GM12873 (cell line): ENCODE results near the gene IGLL5.

Source experiments
- TF ChIP-seq, protein P1 (sequence below): IDR thresholded peaks from 2 replicates; pipeline ENCODE4 v1.5.1; 2012; ENCODE audit warnings: low read depth, mild to moderate bottlenecking, moderate library complexity, low read length, control low read depth; ENCODE audit not compliant: insufficient read depth; ENCODE audit errors: missing control alignments

The IGLL5 gene

DNA sequence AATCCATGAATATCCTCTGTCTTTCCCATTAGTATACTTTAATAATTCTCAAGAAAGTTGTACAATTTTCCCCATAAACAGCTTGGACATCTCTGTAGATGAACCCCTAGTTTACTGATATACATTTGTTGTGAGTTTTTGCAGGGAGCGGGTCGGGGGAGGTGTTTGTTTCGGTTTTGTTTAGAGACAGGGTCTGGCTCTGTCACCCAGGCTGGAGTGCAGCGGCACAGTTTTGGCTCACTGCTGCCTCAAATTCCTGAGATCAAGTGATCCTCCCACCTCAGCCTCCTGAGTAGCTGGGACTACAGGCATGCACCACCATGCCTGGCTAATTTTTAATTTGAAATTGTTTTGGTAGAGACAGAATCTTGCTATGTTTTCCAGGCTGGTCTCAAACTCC, 57.6 kb downstream of the IGLL5 start:
- TF ChIP-seq, protein P1, sequence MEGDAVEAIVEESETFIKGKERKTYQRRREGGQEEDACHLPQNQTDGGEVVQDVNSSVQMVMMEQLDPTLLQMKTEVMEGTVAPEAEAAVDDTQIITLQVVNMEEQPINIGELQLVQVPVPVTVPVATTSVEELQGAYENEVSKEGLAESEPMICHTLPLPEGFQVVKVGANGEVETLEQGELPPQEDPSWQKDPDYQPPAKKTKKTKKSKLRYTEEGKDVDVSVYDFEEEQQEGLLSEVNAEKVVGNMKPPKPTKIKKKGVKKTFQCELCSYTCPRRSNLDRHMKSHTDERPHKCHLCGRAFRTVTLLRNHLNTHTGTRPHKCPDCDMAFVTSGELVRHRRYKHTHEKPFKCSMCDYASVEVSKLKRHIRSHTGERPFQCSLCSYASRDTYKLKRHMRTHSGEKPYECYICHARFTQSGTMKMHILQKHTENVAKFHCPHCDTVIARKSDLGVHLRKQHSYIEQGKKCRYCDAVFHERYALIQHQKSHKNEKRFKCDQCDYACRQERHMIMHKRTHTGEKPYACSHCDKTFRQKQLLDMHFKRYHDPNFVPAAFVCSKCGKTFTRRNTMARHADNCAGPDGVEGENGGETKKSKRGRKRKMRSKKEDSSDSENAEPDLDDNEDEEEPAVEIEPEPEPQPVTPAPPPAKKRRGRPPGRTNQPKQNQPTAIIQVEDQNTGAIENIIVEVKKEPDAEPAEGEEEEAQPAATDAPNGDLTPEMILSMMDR, result no peak
